K562 (cell line): ENCODE measurements around the gene SELPLG. TPM values are rescaled to one million over a fixed set of nuclear protein-coding genes. Genes with fewer than 3 reads are reported as not detected.
A peak's percentile ranks its signal among the peaks of the same experiment; 100 is the strongest.

Experiments used
- BACH1 ChIP-seq: fragments of 200-800 bp; sonication (Bioruptor generic); IDR thresholded peaks from 2 replicates; pipeline ENCODE4 v1.6.1; 2016; ENCODE audit warnings: missing genetic modification characterization, missing compliant biosample characterization
- DIDO1 ChIP-seq: fragments of 450-650 bp; IDR thresholded peaks from 2 replicates; pipeline ENCODE4 v1.6.1; 2016; ENCODE audit warnings: low read depth, missing biosample characterization, missing genetic modification characterization
- E2F8 ChIP-seq: fragments of 450-650 bp; IDR thresholded peaks from 2 replicates; pipeline ENCODE4 v1.7.1; 2018; ENCODE audit warnings: mild to moderate bottlenecking, low read depth; ENCODE audit not compliant: partially characterized antibody
- FOXK1 ChIP-seq: sonication (generic); formaldehyde crosslinking; IDR thresholded peaks from 2 replicates; pipeline ENCODE4 v1.8.0; 2022; ENCODE audit warnings: missing genetic modification reagents, mild to moderate bottlenecking, borderline replicate concordance
- FOXM1 ChIP-seq, 2 experiments: fragments of 450-650 bp in 1 of 2; sonication (generic) in 1 of 2; formaldehyde crosslinking in 1 of 2; IDR thresholded peaks; 2 replicates each; pipeline versions ENCODE4 v1.6.1 to v1.9.0; 2017 to 2022; ENCODE audit warnings: low read depth in 2 of 2, mild to moderate bottlenecking in 2 of 2, missing genetic modification reagents in 1 of 2, moderate library complexity in 1 of 2
- PHB ChIP-seq: fragments of 250-450 bp; sonication (Bioruptor Pico); IDR thresholded peaks from 2 replicates; pipeline ENCODE4 v1.5.0; 2021
- REST ChIP-seq, 2 experiments: fragments of 450-650 bp; formaldehyde crosslinking in 1 of 2; IDR thresholded peaks; 2 replicates each; pipeline versions ENCODE4 v1.4.0 to v1.6.1; 2014 to 2020; ENCODE audit warnings: mild to moderate bottlenecking in 2 of 2, borderline replicate concordance in 1 of 2, low read depth in 1 of 2
- STAG1 ChIP-seq: sonication (generic); formaldehyde crosslinking; IDR thresholded peaks from 2 replicates; pipeline ENCODE4 v1.5.0; 2020; ENCODE audit warnings: missing genetic modification reagents, borderline replicate concordance
- TSHZ1 ChIP-seq: fragments of 250-450 bp; sonication (Bioruptor Pico); IDR thresholded peaks from 2 replicates; pipeline ENCODE4 v1.4.0; 2020; ENCODE audit warnings: mild to moderate bottlenecking, moderate library complexity
- USF2 ChIP-seq: sonication (generic); formaldehyde crosslinking; IDR thresholded peaks from 2 replicates; pipeline ENCODE4 v1.5.0; 2020; ENCODE audit warnings: missing genetic modification reagents
- ZBTB8A ChIP-seq: fragments of 450-650 bp; IDR thresholded peaks from 2 replicates; pipeline ENCODE4 v1.6.1; 2018; ENCODE audit warnings: mild to moderate bottlenecking, moderate library complexity; ENCODE audit not compliant: partially characterized antibody
- polyA plus RNA-seq, 8 experiments: library from polyadenylated mRNA; depleted of rRNA in 4 of 8; stranded (reverse) in 5 of 8; unstranded in 3 of 8; fragments of >200 nt; fragmentation: Nextera tagmentation in 2 of 8; fragmentation: Illumina TruSeq in 1 of 8; extraction: Ambion mirVana in 2 of 8; extraction: Trizol in 1 of 8; gene quantifications; 2 replicates each; pipeline versions ENCODE4 v1.2.1 to v1.2.3, GENCODE V29; 2011 to 2014; ENCODE audit warnings: inconsistent platforms in 1 of 8, missing spikeins in 1 of 8
- total RNA-seq, 7 experiments: library from RNA; depleted of rRNA in 6 of 7; stranded (reverse); fragments of >200 nt in 6 of 7; fragmentation: Illumina TruSeq in 2 of 7; extraction: Trizol in 2 of 7; gene quantifications; 2 replicates each; pipeline versions ENCODE4 v1.2.1 to v1.2.3, GENCODE V29; 2011 to 2021; ENCODE audit warnings: low replicate concordance in 1 of 7

The SELPLG gene
- total and polyA plus RNA-seq, 9 of the 15 experiments (the other 6 are each of a cell fraction or from before 2014, with no cell fraction given) = 0.22 to 10.2 (median 1.7) TPM

GRCh38 chr12:108611884-108612415 is 21.7 kb downstream of the SELPLG start (continued):
- TF ChIP-seq E2F8 = no peak
- TF ChIP-seq ZBTB8A = no peak
- no peak for TF ChIP-seq FOXK1 (CRISPR knock-in tag)
- TF ChIP-seq PHB (CRISPR knock-in tag) = no peak
- TF ChIP-seq REST (IDR thresholded peaks at IDR 0.05; ENCODE audit: borderline replicate concordance) = peak; percentile 33; the same call in 1 of the 2 replicates
- TF ChIP-seq REST (CRISPR knock-in tag; IDR thresholded peaks at IDR 0.05; ENCODE audit: low read depth) = no peak
- TF ChIP-seq DIDO1 (tag) = no peak
- no peak for TF ChIP-seq USF2 (CRISPR knock-in tag)
- no peak for TF ChIP-seq TSHZ1
- TF ChIP-seq STAG1 (CRISPR knock-in tag) = peak; percentile 29; the same call in 1 of the 2 replicates
- TF ChIP-seq BACH1 (tag) = no peak
- no peak for TF ChIP-seq FOXM1 (IDR thresholded peaks at IDR 0.05; ENCODE audit: low read depth)
- no peak for TF ChIP-seq FOXM1 (CRISPR knock-in tag; IDR thresholded peaks at IDR 0.05; ENCODE audit: low read depth)
